ENCODE data around the gene QKI. TPM values are rescaled to one million over a fixed set of nuclear protein-coding genes. Genes with fewer than 3 reads are reported as not detected.

The QKI gene
- total and polyA plus RNA-seq, 2 donors (not counting 3 experiments of a cell fraction or from before 2014, with no cell fraction given), result 178 to 232 TPM

GRCh38 chr6:163572612-163573011 lies 158.1 kb downstream of the QKI start:
- no peak overlapping the region for H3K9ac ChIP-seq (replicated peaks; ENCODE audit: extremely low read depth, insufficient read depth, low read length)
- no peak overlapping the region for H2AFZ ChIP-seq (ENCODE audit: low read depth, low read length)
- no peak overlapping the region for H3K27ac ChIP-seq (ENCODE audit: insufficient read depth, low read depth, low read length)
- FAIRE-seq (no peak), DNase-seq (ENCODE audit: low read depth, low spot score) (peak; percentile 34)
- dilution Hi-C loops (cut with MboI; ENCODE audit: extremely low pct_ligation_motif_present, low sequenced_read_pairs), result no loop called here
- BruUV-seq (replicated peaks), result no TSS peak
- POLR2A ChIA-PET, result no interaction called here
- TF ChIP-seq FOS (IDR thresholded peaks at IDR 0.05; ENCODE audit: borderline replicate concordance, insufficient read depth, low read length) (no peak), JUN (IDR thresholded peaks at IDR 0.05; ENCODE audit: borderline replicate concordance, insufficient read depth, insufficient read length, low read depth) (peak; percentile 31), POLR2AphosphoS5 (IDR thresholded peaks at IDR 0.05; ENCODE audit: insufficient read depth, low read depth, low read length) (no peak), MAX (IDR thresholded peaks at IDR 0.05; ENCODE audit: insufficient read depth, insufficient read length) (no peak)
- no peaks in the 10 kb centered on the region for H3K9me1 ChIP-seq (replicated peaks; ENCODE audit: control insufficient read depth, extremely low read depth, insufficient read depth, low read length)
- H3K4me2 ChIP-seq (ENCODE audit: insufficient read depth, low read length), result no peak overlapping the region
- H4K20me1 ChIP-seq (replicated peaks; ENCODE audit: control insufficient read depth, extremely low read depth, insufficient read depth, low read length), result no peaks in the 10 kb centered on the region
- H3K79me2 ChIP-seq (ENCODE audit: control insufficient read depth, insufficient read depth, low read length), result no peaks in the 10 kb centered on the region
- intact Hi-C loops (cut with micrococcal nuclease), result no loop called here
- CTCF ChIA-PET, result interaction anchor here (0.6 to 1.2 kb wide), 2 partner anchors 24 to 401 kb away, joined by 3 read pairs; no protein-coding TSS in a partner anchor
- H3K36me3 ChIP-seq (ENCODE audit: control insufficient read depth in 2 of 2, extremely low read depth in 1 of 2, insufficient read depth in 2 of 2, low read length in 2 of 2), result peaks cover 4 to 5% of the 10 kb centered on the region in 2 experiments
- no peaks in the 10 kb centered on the region for H3K27me3 ChIP-seq (ENCODE audit: control insufficient read depth in 2 of 2, insufficient read depth in 2 of 2, low read length in 2 of 2)
- H3K4me1 ChIP-seq (ENCODE audit: control insufficient read depth, extremely low read depth, insufficient read depth, low read length), result peaks cover 7% of the 10 kb centered on the region
- no peak overlapping the region for H3K4me3 ChIP-seq (replicated peaks in 1 of 3; ENCODE audit: insufficient read depth in 1 of 3, low read depth in 1 of 3, low read length in 3 of 3)
- no peaks in the 10 kb centered on the region for H3K9me3 ChIP-seq (replicated peaks; ENCODE audit: control insufficient read depth, insufficient read depth, low read length)

DNA sequence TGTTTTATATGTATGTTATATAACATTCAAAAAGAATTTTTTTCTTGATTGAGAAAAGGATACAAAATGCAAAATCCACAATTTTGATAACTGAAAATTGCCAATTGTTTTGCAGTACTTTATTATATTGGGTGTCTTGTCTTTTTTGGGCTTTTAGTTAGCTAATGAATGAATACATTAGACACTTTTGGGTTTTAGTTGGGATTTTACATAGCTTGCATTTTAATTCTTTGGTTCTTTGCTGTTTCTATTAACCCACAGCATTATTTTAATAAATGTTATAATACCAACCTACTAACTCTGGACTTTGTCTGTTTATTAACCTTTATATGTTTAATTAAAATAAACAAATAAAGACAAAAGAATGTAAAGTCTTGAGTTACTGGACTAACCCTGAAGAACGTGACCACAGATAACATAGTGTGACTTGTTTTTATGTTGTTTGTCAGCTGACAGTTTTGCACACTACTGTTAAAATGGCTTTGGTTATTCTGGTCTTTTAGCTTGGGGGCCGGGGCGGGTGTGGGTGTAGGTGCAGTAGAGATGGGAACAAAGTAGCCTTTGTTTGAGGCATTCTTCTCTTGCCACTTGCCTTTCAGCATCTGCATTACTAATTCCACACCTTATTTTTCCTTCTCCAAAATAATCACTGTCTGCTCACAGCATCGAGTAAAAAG lies 159.1 kb downstream of the QKI start:
- no peaks in the 10 kb centered on the region for H3K27me3 ChIP-seq (ENCODE audit: control insufficient read depth in 2 of 2, insufficient read depth in 2 of 2, low read length in 2 of 2)
- H3K36me3 ChIP-seq (ENCODE audit: control insufficient read depth in 2 of 2, extremely low read depth in 1 of 2, insufficient read depth in 2 of 2, low read length in 2 of 2), result peaks cover 4 to 5% of the 10 kb centered on the region in 2 experiments
- intact Hi-C loops (cut with micrococcal nuclease), result no loop called here
- ChIA-PET CTCF (no interaction called here), POLR2A (no interaction called here)
- no peak overlapping the region for H3K9ac ChIP-seq (replicated peaks; ENCODE audit: extremely low read depth, insufficient read depth, low read length)
- H3K4me3 ChIP-seq (replicated peaks in 1 of 3; ENCODE audit: insufficient read depth in 1 of 3, low read depth in 1 of 3, low read length in 3 of 3), result no peak overlapping the region
- no peaks in the 10 kb centered on the region for H3K9me1 ChIP-seq (replicated peaks; ENCODE audit: control insufficient read depth, extremely low read depth, insufficient read depth, low read length)
- DNase-seq (ENCODE audit: low read depth, low spot score), result no peak
- H3K4me2 ChIP-seq (ENCODE audit: insufficient read depth, low read length), result no peak overlapping the region
- dilution Hi-C loops (cut with MboI; ENCODE audit: extremely low pct_ligation_motif_present, low sequenced_read_pairs), result no loop called here
- H3K9me3 ChIP-seq (replicated peaks; ENCODE audit: control insufficient read depth, insufficient read depth, low read length), result no peaks in the 10 kb centered on the region
- H2AFZ ChIP-seq (ENCODE audit: low read depth, low read length), result no peak overlapping the region
- no peaks in the 10 kb centered on the region for H3K79me2 ChIP-seq (ENCODE audit: control insufficient read depth, insufficient read depth, low read length)
- no peak for FAIRE-seq
- H4K20me1 ChIP-seq (replicated peaks; ENCODE audit: control insufficient read depth, extremely low read depth, insufficient read depth, low read length), result no peaks in the 10 kb centered on the region
- BruUV-seq (replicated peaks), result no TSS peak
- TF ChIP-seq JUN (IDR thresholded peaks at IDR 0.05; ENCODE audit: borderline replicate concordance, insufficient read depth, insufficient read length, low read depth) (no peak), MAX (IDR thresholded peaks at IDR 0.05; ENCODE audit: insufficient read depth, insufficient read length) (no peak)
- no peak overlapping the region for H3K27ac ChIP-seq (ENCODE audit: insufficient read depth, low read depth, low read length)
- peaks cover 7% of the 10 kb centered on the region for H3K4me1 ChIP-seq (ENCODE audit: control insufficient read depth, extremely low read depth, insufficient read depth, low read length)

All from endothelial cell of umbilical vein (primary cell).